H1 (cell line): ENCODE measurements around the gene ARHGAP25. TPM values are rescaled to one million over a fixed set of nuclear protein-coding genes. Genes with fewer than 3 reads are reported as not detected.

Source experiments
- CTCF ChIA-PET: fragments of 300-600 bp; sonication (Branson Sonifier 250); formaldehyde crosslinking; loops from one replicate; lab custom pipeline; 2021; ENCODE audit not compliant: partially characterized antibody; lab: Charles Lee
- POLR2A ChIA-PET: fragments of 300-600 bp; sonication (Branson Sonifier 250); formaldehyde crosslinking; loops from one replicate; lab custom pipeline; 2021; ENCODE audit warnings: inconsistent platforms; ENCODE audit not compliant: partially characterized antibody; lab: Charles Lee
- DNase-seq, 2 experiments: peaks; one replicate each; pipeline versions ENCODE4 v3.0.0 to v3.0.0-alpha.2; 2010 to 2022; ENCODE audit warnings: low spot score in 2 of 2, low read depth in 1 of 2, mixed read lengths in 1 of 2
- FAIRE-seq: peaks from 2 replicates; lab custom pipeline; 2011; peaks lifted over from hg19 to GRCh38; lab: Jason Lieb, UNC
- H2AFZ ChIP-seq: 2 replicates; pipeline ENCODE4 v1.8.1; 2012; ENCODE audit warnings: low read length, inconsistent platforms
- H2AK5ac ChIP-seq: 2 replicates; pipeline ENCODE4 v1.6.1; 2013; ENCODE audit warnings: low read depth, low read length
- H2BK120ac ChIP-seq: replicated peaks from 2 replicates; pipeline ENCODE3; 2013; ENCODE audit warnings: low read depth, low read length, inconsistent platforms
- H2BK12ac ChIP-seq: 2 replicates; pipeline ENCODE4 v1.6.1; 2013; ENCODE audit warnings: low read depth, low read length
- H2BK15ac ChIP-seq: 2 replicates; pipeline ENCODE4 v1.6.1; 2013; ENCODE audit warnings: low read length
- H2BK20ac ChIP-seq: 2 replicates; pipeline ENCODE4 v1.6.1; 2013; ENCODE audit warnings: low read length
- H2BK5ac ChIP-seq: 2 replicates; pipeline ENCODE4 v1.6.1; 2013; ENCODE audit warnings: low read depth, low read length
- H3K14ac ChIP-seq: 2 replicates; pipeline ENCODE4 v1.6.1; 2013; ENCODE audit warnings: inconsistent platforms; ENCODE audit not compliant: insufficient read length
- H3K18ac ChIP-seq: 2 replicates; pipeline ENCODE4 v1.6.1; 2013; ENCODE audit warnings: low read length; ENCODE audit errors: extremely low read depth
- H3K23ac ChIP-seq: 2 replicates; pipeline ENCODE4 v1.6.1; 2013; ENCODE audit warnings: inconsistent platforms; ENCODE audit not compliant: insufficient read length
- H3K23me2 ChIP-seq: 2 replicates; pipeline ENCODE4 v1.6.1; 2013; ENCODE audit warnings: low read depth, low read length
- H3K27ac ChIP-seq: 2 replicates; pipeline ENCODE4 v1.6.1; 2011; ENCODE audit warnings: low read depth, low read length, inconsistent platforms
- H3K27me3 ChIP-seq, 4 experiments: replicated peaks in 1 of 4; 1 replicate in 1 of 4; 2 replicates in 3 of 4; pipeline versions ENCODE4 v1.6.1 to v1.8.1; 2011 to 2013; ENCODE audit warnings: low read length in 3 of 4, mild to moderate bottlenecking in 3 of 4, inconsistent platforms in 2 of 4, mixed read lengths in 2 of 4, moderate library complexity in 1 of 4; ENCODE audit not compliant: control insufficient read depth in 3 of 4, insufficient read depth in 3 of 4; ENCODE audit errors: extremely low read depth in 1 of 4
- H3K36me3 ChIP-seq, 4 experiments: 2 replicates each; pipeline versions ENCODE4 v1.6.1 to v1.8.1; 2011 to 2013; ENCODE audit warnings: mild to moderate bottlenecking in 4 of 4, low read length in 3 of 4, moderate library complexity in 2 of 4, control low read depth in 1 of 4, inconsistent platforms in 1 of 4; ENCODE audit not compliant: insufficient read depth in 4 of 4, control insufficient read depth in 2 of 4
- H3K4ac ChIP-seq: replicated peaks from 2 replicates; pipeline ENCODE3; 2013; ENCODE audit warnings: low read length, low read depth, mixed read lengths, inconsistent platforms; ENCODE audit not compliant: insufficient read length
- H3K4me1 ChIP-seq, 4 experiments: replicated peaks in 1 of 4; 1 replicate in 1 of 4; 2 replicates in 3 of 4; pipeline versions ENCODE4 v1.6.1 to v1.8.1; 2011 to 2013; ENCODE audit warnings: low read length in 3 of 4, inconsistent platforms in 2 of 4, mixed read lengths in 1 of 4; ENCODE audit not compliant: insufficient read depth in 4 of 4, control insufficient read depth in 3 of 4
- H3K4me2 ChIP-seq, 2 experiments: 2 replicates each; pipeline versions ENCODE4 v1.6.1 to v1.8.1; 2011 to 2013; ENCODE audit warnings: low read depth in 2 of 2, low read length in 2 of 2, control low read depth in 1 of 2, inconsistent platforms in 1 of 2, mild to moderate bottlenecking in 1 of 2; ENCODE audit not compliant: insufficient read depth in 1 of 2
- H3K4me3 ChIP-seq, 4 experiments: fragments of 200-600, 300-600 bp in 1 of 4; sonication (generic), shearing (Covaris generic), sonication (Bioruptor Twin) in 1 of 4; 2 replicates each; pipeline versions ENCODE4 v1.5.1 to v1.8.1; 2011 to 2016; ENCODE audit warnings: low read length in 4 of 4, low read depth in 3 of 4, control low read depth in 2 of 4, inconsistent platforms in 2 of 4, mild to moderate bottlenecking in 2 of 4, mixed read lengths in 1 of 4, moderate library complexity in 1 of 4; ENCODE audit not compliant: insufficient read depth in 2 of 4; ENCODE audit errors: extremely low read depth in 1 of 4
- H3K56ac ChIP-seq: replicated peaks from 2 replicates; pipeline ENCODE3; 2013; ENCODE audit warnings: low read depth, mild to moderate bottlenecking, mixed read lengths, low read length, inconsistent platforms; ENCODE audit not compliant: insufficient read length
- H3K79me1 ChIP-seq: 2 replicates; pipeline ENCODE4 v1.6.1; 2013; ENCODE audit warnings: low read depth, low read length, control low read depth
- H3K79me2 ChIP-seq, 2 experiments: 2 replicates each; pipeline versions ENCODE4 v1.6.1 to v1.8.1; 2012 to 2013; ENCODE audit warnings: low read length in 2 of 2, mild to moderate bottlenecking in 2 of 2, inconsistent platforms in 1 of 2; ENCODE audit not compliant: insufficient read depth in 2 of 2, control insufficient read depth in 1 of 2
- H3K9ac ChIP-seq, 4 experiments: replicated peaks in 1 of 4; 1 replicate in 1 of 4; 2 replicates in 3 of 4; pipeline versions ENCODE4 v1.6.1 to v1.8.1; 2011 to 2013; ENCODE audit warnings: low read depth in 3 of 4, low read length in 3 of 4, control low read depth in 2 of 4, mild to moderate bottlenecking in 2 of 4, moderate library complexity in 2 of 4, inconsistent platforms in 1 of 4; ENCODE audit errors: extremely low read depth in 1 of 4
- H3K9me3 ChIP-seq, 2 experiments: 2 replicates each; pipeline versions ENCODE4 v1.6.1 to v1.8.1; 2012 to 2013; ENCODE audit warnings: mild to moderate bottlenecking in 2 of 2, moderate library complexity in 2 of 2, control low read depth in 1 of 2, inconsistent platforms in 1 of 2, low read depth in 1 of 2, low read length in 1 of 2, mixed read lengths in 1 of 2; ENCODE audit not compliant: insufficient read depth in 2 of 2
- H4K20me1 ChIP-seq, 2 experiments: replicated peaks in 1 of 2; 2 replicates each; pipeline versions ENCODE3 to v1.8.1; 2011 to 2013; ENCODE audit warnings: inconsistent platforms in 2 of 2, low read length in 2 of 2, mild to moderate bottlenecking in 1 of 2; ENCODE audit not compliant: insufficient read depth in 2 of 2, control insufficient read depth in 1 of 2
- H4K5ac ChIP-seq: 2 replicates; pipeline ENCODE4 v1.6.1; 2013; ENCODE audit warnings: low read length, low read depth, mixed read lengths, inconsistent platforms; ENCODE audit not compliant: insufficient read length
- H4K8ac ChIP-seq: 2 replicates; pipeline ENCODE4 v1.8.0; 2013; ENCODE audit warnings: mild to moderate bottlenecking, moderate library complexity, low read length, inconsistent platforms; ENCODE audit not compliant: insufficient read depth; ENCODE audit errors: extremely low read depth
- H4K91ac ChIP-seq: replicated peaks from 2 replicates; pipeline ENCODE3; 2013; ENCODE audit warnings: low read length, mixed read lengths, inconsistent platforms; ENCODE audit not compliant: insufficient read length
- BACH1 ChIP-seq: IDR thresholded peaks from 2 replicates; pipeline ENCODE4 v1.6.1; 2012; ENCODE audit warnings: low read length, improper control_type of control experiment
- GTF2F1 ChIP-seq: IDR thresholded peaks from 2 replicates; pipeline ENCODE4 v1.6.1; 2012; ENCODE audit warnings: low read depth, low read length, improper control_type of control experiment, borderline replicate concordance
- MAX ChIP-seq: IDR thresholded peaks from 2 replicates; pipeline ENCODE4 v1.6.1; 2012; ENCODE audit warnings: inconsistent platforms
- SIN3A ChIP-seq, 2 experiments: IDR thresholded peaks in 1 of 2; conservative IDR thresholded peaks in 1 of 2; 2 replicates each; pipeline ENCODE4 v1.6.1; 2011 to 2012; ENCODE audit warnings: low read length in 2 of 2, improper control_type of control experiment in 1 of 2, low read depth in 1 of 2, mild to moderate bottlenecking in 1 of 2
- WGBS, 2 experiments: shearing (Covaris generic) in 1 of 2; methylation state at CpG; one replicate each; pipeline versions ENCODE4 v1.1.6 to v1.1.7; 2013 to 2015; ENCODE audit warnings: low lambda C conversion rate in 2 of 2, mixed read lengths in 2 of 2, inconsistent platforms in 1 of 2, low coverage in 1 of 2, missing lambda C conversion rate in 1 of 2; ENCODE audit not compliant: insufficient replicate concordance in 2 of 2, insufficient coverage in 1 of 2, insufficient read length in 1 of 2; ENCODE audit errors: extremely low coverage in 1 of 2, missing lambda C conversion rate in 1 of 2; 5-methylcytosine and 5-hydroxymethylcytosine counted together
- polyA plus RNA-seq, 7 experiments: library from polyadenylated mRNA; depleted of rRNA in 3 of 7; stranded (reverse) in 5 of 7; unstranded in 2 of 7; fragments of >200 nt in 5 of 7; fragments of 200-250 nt in 2 of 7; gene quantifications; 1 replicate in 5 of 7; 2 replicates in 1 of 7; 4 replicates in 1 of 7; pipeline versions ENCODE4 v1.2.1 to v1.2.3, GENCODE V29; 2011 to 2013; ENCODE audit warnings: missing spikeins in 2 of 7, mixed read lengths in 2 of 7
- total RNA-seq: library from RNA; stranded (reverse); fragmentation: NEBNext Ultra II Directional; extraction: Animal tissue kit (Norgen Biotek cat#: 25700); gene quantifications from 2 replicates; pipeline ENCODE4 v1.2.1, GENCODE V29; 2021

Gene ARHGAP25
- total and polyA plus RNA-seq, 2 of the 8 experiments (the other 6 are each of a cell fraction or from before 2014, with no cell fraction given): 1.00 to 1.2 TPM

- Histone ChIP-seq H2BK5ac (no peak overlapping the region), H3K79me2 (no peaks in the 10 kb centered on the region), H3K14ac (no peak overlapping the region), H3K18ac (no peak overlapping the region), H2AK5ac (no peak overlapping the region), H3K23me2 (no peaks in the 10 kb centered on the region), H3K9ac (no peak overlapping the region), H2BK120ac (no peak overlapping the region), H3K23ac (no peak overlapping the region), H3K9me3 (no peaks in the 10 kb centered on the region), H2BK20ac (no peak overlapping the region), H3K27ac (no peak overlapping the region), H3K56ac (no peak overlapping the region), H3K79me1 (no peaks in the 10 kb centered on the region), H3K27me3 (no peaks in the 10 kb centered on the region), H4K5ac (no peak overlapping the region), H2BK15ac (no peak overlapping the region), H3K4ac (no peak overlapping the region), H4K20me1 (no peaks in the 10 kb centered on the region), H4K8ac (no peak overlapping the region), H2BK12ac (no peak overlapping the region), H3K4me3 (no peak overlapping the region), H3K36me3 (no peaks in the 10 kb centered on the region), H3K4me1 (peaks cover 0 to 4% (median 0%) of the 10 kb centered on the region in 4 experiments; a peak in 1 of 7 replicates), H4K91ac (no peak overlapping the region), H3K4me2 (no peak overlapping the region), H2AFZ (no peak overlapping the region)
- no peak for DNase-seq
- POLR2A ChIA-PET: no interaction called here
- CTCF ChIA-PET: interaction anchor here (0.5 to 7.2 kb wide), 11 partner anchors 15 to 282 kb away, joined by 3 to 79 read pairs (median 3); partner anchors contain the start of genes APLF, ARHGAP25 and FBXO48
- 91% methylated on average over 1 of the region's 1 CpG; no CpG with 5 or more reads in 1 of the 2 experiments for WGBS, 2 experiments
- FAIRE-seq: no peak
- TF ChIP-seq MAX (no peak), GTF2F1 (no peak), SIN3A (conservative IDR thresholded peaks at IDR 0.05 in 1 of 2, IDR thresholded peaks at IDR 0.05 in 1 of 2; ENCODE audit: low read depth in 1 of 2, low read length in 2 of 2) (no peak), BACH1 (no peak)
These were observed 14.0 kb downstream of the ARHGAP25 start for GRCh38 chr2:68748568-68748967.
